Endothelial cell of umbilical vein (primary cell): Measurements from ENCODE around the gene BRF1.

Experiments used
- EZH2 ChIP-seq: IDR thresholded peaks from 2 replicates; pipeline ENCODE4 v1.6.1; 2012; ENCODE audit warnings: borderline replicate concordance, low read depth, mild to moderate bottlenecking, moderate library complexity, low read length, inconsistent platforms; ENCODE audit not compliant: severe bottlenecking
- GATA2 ChIP-seq: IDR thresholded peaks from 2 replicates; pipeline ENCODE4 v1.7.0; 2011; ENCODE audit warnings: low read depth, mild to moderate bottlenecking, moderate library complexity, mixed read lengths, low read length; ENCODE audit not compliant: insufficient read length, insufficient read depth
- JUN ChIP-seq: IDR thresholded peaks from 2 replicates; pipeline ENCODE4 v1.6.1; 2011; ENCODE audit warnings: borderline replicate concordance, low read depth; ENCODE audit not compliant: insufficient read length, insufficient read depth
- POLR2A ChIP-seq: IDR thresholded peaks from 2 replicates; pipeline ENCODE4 v1.6.1; 2012; ENCODE audit warnings: low read depth, mild to moderate bottlenecking, control low read depth, low read length
- POLR2AphosphoS5 ChIP-seq: IDR thresholded peaks from 2 replicates; pipeline ENCODE4 v1.6.1; 2012; ENCODE audit warnings: low read depth, mild to moderate bottlenecking, control low read depth, low read length, moderate library complexity; ENCODE audit not compliant: insufficient read depth
- TF ChIP-seq, protein P1 (sequence below), 2 donors: IDR thresholded peaks; 1 replicate in 1 of 2; 2 replicates in 1 of 2; pipeline ENCODE4 v1.5.1; 2011; ENCODE audit warnings: low read length in 2 of 2, mild to moderate bottlenecking in 2 of 2, moderate library complexity in 2 of 2, control low read depth in 1 of 2, inconsistent platforms in 1 of 2, low read depth in 1 of 2; ENCODE audit not compliant: insufficient read depth in 1 of 2; ENCODE audit errors: extremely low read depth in 1 of 2

- no peak for TF ChIP-seq POLR2A
- TF ChIP-seq, protein P1, sequence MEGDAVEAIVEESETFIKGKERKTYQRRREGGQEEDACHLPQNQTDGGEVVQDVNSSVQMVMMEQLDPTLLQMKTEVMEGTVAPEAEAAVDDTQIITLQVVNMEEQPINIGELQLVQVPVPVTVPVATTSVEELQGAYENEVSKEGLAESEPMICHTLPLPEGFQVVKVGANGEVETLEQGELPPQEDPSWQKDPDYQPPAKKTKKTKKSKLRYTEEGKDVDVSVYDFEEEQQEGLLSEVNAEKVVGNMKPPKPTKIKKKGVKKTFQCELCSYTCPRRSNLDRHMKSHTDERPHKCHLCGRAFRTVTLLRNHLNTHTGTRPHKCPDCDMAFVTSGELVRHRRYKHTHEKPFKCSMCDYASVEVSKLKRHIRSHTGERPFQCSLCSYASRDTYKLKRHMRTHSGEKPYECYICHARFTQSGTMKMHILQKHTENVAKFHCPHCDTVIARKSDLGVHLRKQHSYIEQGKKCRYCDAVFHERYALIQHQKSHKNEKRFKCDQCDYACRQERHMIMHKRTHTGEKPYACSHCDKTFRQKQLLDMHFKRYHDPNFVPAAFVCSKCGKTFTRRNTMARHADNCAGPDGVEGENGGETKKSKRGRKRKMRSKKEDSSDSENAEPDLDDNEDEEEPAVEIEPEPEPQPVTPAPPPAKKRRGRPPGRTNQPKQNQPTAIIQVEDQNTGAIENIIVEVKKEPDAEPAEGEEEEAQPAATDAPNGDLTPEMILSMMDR (IDR thresholded peaks at IDR 0.05; ENCODE audit: extremely low read depth in 1 of 2, insufficient read depth in 1 of 2, low read depth in 1 of 2, low read length in 2 of 2): no peak
- no peak for TF ChIP-seq POLR2AphosphoS5
- no peak for TF ChIP-seq JUN
- no peak for TF ChIP-seq EZH2
- no peak for TF ChIP-seq GATA2
Measured at GRCh38 chr14:105269405-105269804, 31.4 kb downstream of the BRF1 start.
